Stimulated activated CD4-positive, alpha-beta T cell treated with anti-CD3 and anti-CD28 coated beads, Interleukin-15, amount 100 ng/mL, for 1 hour (primary cell): ENCODE measurements around the gene SLC16A3.

Experiments used
- DNase-seq, 2 donors: peaks; one replicate each; pipeline ENCODE4 v3.0.0-alpha.2; 2020; ENCODE audit warnings: low read depth in 1 of 2, low spot score in 1 of 2

The SLC16A3 gene

GRCh38 chr17:82282239-82283207 lies 53.7 kb downstream of the SLC16A3 start:
- no peak for DNase-seq

DNA sequence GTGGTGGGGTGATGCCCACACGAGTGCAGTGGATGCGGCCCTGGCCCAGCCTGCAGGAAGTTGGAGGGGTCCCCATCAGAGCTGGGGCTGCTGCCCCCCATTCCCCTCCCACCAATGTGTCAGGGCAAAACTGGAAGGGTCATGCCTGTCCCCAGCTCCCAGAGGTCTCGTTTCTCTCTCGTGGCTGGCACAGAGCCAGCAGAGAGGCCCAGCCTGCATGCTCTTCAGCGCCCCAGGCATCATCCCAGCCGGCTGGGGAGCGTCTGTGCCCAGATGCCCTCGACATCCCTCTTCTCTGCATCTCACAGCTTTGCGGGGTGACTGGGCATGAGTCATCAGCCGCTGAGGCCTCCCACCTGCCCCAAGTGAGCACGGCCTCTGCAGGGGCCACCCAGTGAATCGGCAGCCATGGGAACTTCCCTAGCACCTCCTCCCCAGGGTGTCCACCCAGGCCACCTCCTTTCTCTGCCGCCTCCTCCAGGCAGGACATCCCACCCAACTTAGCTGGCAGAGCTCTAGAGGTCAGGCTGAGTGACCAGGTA lies 54.4 kb downstream of the SLC16A3 start:
- no peak for DNase-seq

- DNase-seq = no peak
Measured at GRCh38 chr17:82285141-82285540, 56.3 kb downstream of the SLC16A3 start.

GRCh38 chr17:82287013-82287867 lies 58.4 kb downstream of the SLC16A3 start:
- no peak for DNase-seq

DNA sequence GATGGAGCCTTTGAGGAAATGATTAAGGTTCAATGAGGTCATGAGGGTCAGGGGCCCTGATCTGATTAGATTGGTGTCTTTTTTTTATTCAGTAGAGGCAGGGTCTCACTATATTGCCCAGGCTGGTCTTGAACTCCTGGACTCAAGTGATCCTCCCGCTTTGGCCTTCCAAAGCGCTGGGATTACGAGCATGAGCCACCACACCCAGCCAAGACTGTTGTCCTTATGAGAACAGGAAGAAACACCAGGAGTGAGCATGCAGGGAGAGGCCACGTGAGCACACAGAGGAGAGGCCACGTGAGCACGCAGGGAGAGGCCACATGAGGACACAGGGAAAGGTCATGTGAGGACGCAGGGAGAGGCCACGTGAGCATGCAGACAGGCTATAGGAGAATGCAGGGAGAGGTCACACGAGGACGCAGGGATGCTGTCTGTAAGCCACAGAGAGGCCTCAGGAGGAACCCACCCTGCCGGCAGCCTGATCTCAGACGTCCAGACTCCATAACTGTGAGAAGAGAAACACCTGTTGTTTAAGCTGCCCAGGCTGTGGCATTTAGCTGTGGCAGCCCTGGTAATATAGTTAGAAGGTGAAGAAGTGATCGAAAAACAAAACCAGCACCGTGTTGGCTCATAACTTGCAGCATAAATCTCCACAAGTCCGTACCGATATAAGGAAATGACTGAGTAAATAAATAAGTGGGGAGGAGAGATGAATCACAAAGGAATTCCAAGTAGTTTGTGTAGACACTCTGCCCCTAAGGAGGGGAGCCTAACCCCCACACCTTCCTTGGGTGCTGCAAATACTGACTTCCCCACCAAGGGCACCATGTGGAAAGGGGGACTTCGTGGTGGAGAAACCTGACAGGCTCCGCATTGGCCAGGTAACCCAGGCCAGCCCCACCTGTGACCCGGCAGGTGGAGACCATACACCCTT lies 59.3 kb downstream of the SLC16A3 start:
- no peak for DNase-seq
